ELR (cell line): ENCODE results near the gene SLC15A5.
A peak's percentile ranks its signal among the peaks of the same experiment; 100 is the strongest.

ENCODE experiments used
- DNase-seq: peaks from one replicate; pipeline ENCODE4 v3.0.0-alpha.2; 2015; ENCODE audit warnings: low read depth

SLC15A5 gene

GRCh38 chr12:16261944-16262475 is 15.5 kb downstream of the SLC15A5 start:
- DNase-seq, result no peak

GRCh38 chr12:16260206-16260605 is 17.3 kb downstream of the SLC15A5 start:
- no peak for DNase-seq

GRCh38 chr12:16258963-16259362 is 18.5 kb downstream of the SLC15A5 start:
- DNase-seq, result no peak

- no peak for DNase-seq
Observed at GRCh38 chr12:16246264-16246663, 31.2 kb downstream of the SLC15A5 start.

- DNase-seq, result no peak
Observed at GRCh38 chr12:16245209-16245608, 32.3 kb downstream of the SLC15A5 start.

GRCh38 chr12:16243487-16244412 is 33.7 kb downstream of the SLC15A5 start:
- DNase-seq, result no peak

- no peak for DNase-seq
Observed at GRCh38 chr12:16241346-16241745, 36.1 kb downstream of the SLC15A5 start.

GRCh38 chr12:16238661-16239060 is 38.8 kb downstream of the SLC15A5 start:
- DNase-seq, result no peak

GRCh38 chr12:16229676-16230075 is 47.8 kb downstream of the SLC15A5 start:
- DNase-seq, result no peak

- peak; percentile 1 for DNase-seq
Observed at GRCh38 chr12:16228067-16228466, 49.4 kb downstream of the SLC15A5 start.

- no peak for DNase-seq
Observed at GRCh38 chr12:16225692-16226091, 51.8 kb downstream of the SLC15A5 start.

GRCh38 chr12:16224196-16224595 is 53.3 kb downstream of the SLC15A5 start:
- DNase-seq, result no peak

GRCh38 chr12:16221776-16222175 is 55.7 kb downstream of the SLC15A5 start:
- no peak for DNase-seq

GRCh38 chr12:16220120-16220519 is 57.4 kb downstream of the SLC15A5 start:
- DNase-seq, result no peak

GRCh38 chr12:16218934-16219751 is 58.3 kb downstream of the SLC15A5 start:
- DNase-seq, result no peak

GRCh38 chr12:16218234-16218633 is 59.3 kb downstream of the SLC15A5 start:
- no peak for DNase-seq

- DNase-seq, result no peak
Observed at GRCh38 chr12:16211731-16212130, 65.8 kb downstream of the SLC15A5 start.

GRCh38 chr12:16198884-16199283 is 78.6 kb downstream of the SLC15A5 start:
- no peak for DNase-seq

- no peak for DNase-seq
Observed at GRCh38 chr12:16197600-16197999, 79.9 kb downstream of the SLC15A5 start.

- no peak for DNase-seq
Observed at GRCh38 chr12:16189849-16190248, 87.6 kb downstream of the SLC15A5 start.

GRCh38 chr12:16187660-16188059 is 89.8 kb downstream of the SLC15A5 start:
- no peak for DNase-seq

GRCh38 chr12:16184681-16185080 is 92.8 kb downstream of the SLC15A5 start:
- no peak for DNase-seq

- DNase-seq, result no peak
Observed at GRCh38 chr12:16183541-16183940, 93.9 kb downstream of the SLC15A5 start.
